ENCODE results near the gene SECTM1.

The SECTM1 gene

GRCh38 chr17:82314727-82315605, 18.6 kb downstream of the SECTM1 start:
- TF ChIP-seq CTCF (IDR thresholded peaks at IDR 0.05; ENCODE audit: low read depth, low read length) = no peak
- DNase-seq (ENCODE audit: extremely low read depth, low read depth) = no peak

- no peak for TF ChIP-seq CTCF (IDR thresholded peaks at IDR 0.05; ENCODE audit: low read depth, low read length)
- DNase-seq (ENCODE audit: extremely low read depth, low read depth) = no peak
These were observed 19.4 kb downstream of the SECTM1 start for GRCh38 chr17:82314012-82314726.

- no peak for DNase-seq (ENCODE audit: extremely low read depth, low read depth)
- TF ChIP-seq CTCF (IDR thresholded peaks at IDR 0.05; ENCODE audit: low read depth, low read length) = no peak
These were observed 20.2 kb downstream of the SECTM1 start for GRCh38 chr17:82313195-82314011.

GRCh38 chr17:82311971-82312370, 21.6 kb downstream of the SECTM1 start:
- no peak for DNase-seq (ENCODE audit: extremely low read depth, low read depth)
- TF ChIP-seq CTCF (IDR thresholded peaks at IDR 0.05; ENCODE audit: low read depth, low read length) = no peak

- no peak for DNase-seq (ENCODE audit: extremely low read depth, low read depth)
- no peak for TF ChIP-seq CTCF (IDR thresholded peaks at IDR 0.05; ENCODE audit: low read depth, low read length)
These were observed 22.7 kb downstream of the SECTM1 start for GRCh38 chr17:82310877-82311276.

- no peak for TF ChIP-seq CTCF (IDR thresholded peaks at IDR 0.05; ENCODE audit: low read depth, low read length)
- no peak for DNase-seq (ENCODE audit: extremely low read depth, low read depth)
These were observed 23.7 kb downstream of the SECTM1 start for GRCh38 chr17:82309656-82310570.
